Upper lobe of left lung (tissue), 4 donors: Measurements from ENCODE around the gene NANS.

Source experiments
- EP300 ChIP-seq, 4 donors: sonication (generic); formaldehyde crosslinking; IDR thresholded peaks; one replicate each; pipeline ENCODE4 v1.5.1; 2017; ENCODE audit warnings: antibody characterized with exemption in 4 of 4, control low read depth in 2 of 4
- POLR2AphosphoS5 ChIP-seq, 2 donors: sonication (generic); formaldehyde crosslinking; IDR thresholded peaks; one replicate each; pipeline ENCODE4 v1.5.1; 2017; ENCODE audit warnings: antibody characterized with exemption in 2 of 2
- TF ChIP-seq, protein P1 (sequence below), 6 experiments: fragments of 450-650 bp in 4 of 6; fragments of 200-600 bp in 2 of 6; sonication (generic) in 2 of 6; IDR thresholded peaks; one replicate each; pipeline ENCODE4 v1.5.1; 2016 to 2019; ENCODE audit warnings: antibody characterized with exemption in 6 of 6

DNA sequence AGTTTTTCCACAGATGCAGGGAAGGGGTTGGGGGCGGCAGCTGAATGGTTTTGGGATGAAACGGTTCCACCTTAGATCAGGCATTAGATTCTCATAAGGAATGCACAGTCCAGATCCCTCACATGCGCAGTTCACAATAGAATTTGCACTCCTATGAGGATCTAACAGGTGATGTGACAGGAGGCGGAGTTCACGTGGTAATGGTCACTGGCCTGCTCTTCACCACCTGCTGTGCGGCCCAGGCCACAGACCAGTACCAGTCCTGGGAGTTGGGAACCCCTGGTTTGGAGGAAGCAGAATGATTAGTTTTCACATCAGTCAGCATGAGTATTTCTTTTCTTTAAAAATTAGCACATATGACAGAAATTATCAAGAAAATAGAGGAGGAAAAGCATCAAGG, 47.1 kb upstream of the NANS start:
- TF ChIP-seq, protein P1, sequence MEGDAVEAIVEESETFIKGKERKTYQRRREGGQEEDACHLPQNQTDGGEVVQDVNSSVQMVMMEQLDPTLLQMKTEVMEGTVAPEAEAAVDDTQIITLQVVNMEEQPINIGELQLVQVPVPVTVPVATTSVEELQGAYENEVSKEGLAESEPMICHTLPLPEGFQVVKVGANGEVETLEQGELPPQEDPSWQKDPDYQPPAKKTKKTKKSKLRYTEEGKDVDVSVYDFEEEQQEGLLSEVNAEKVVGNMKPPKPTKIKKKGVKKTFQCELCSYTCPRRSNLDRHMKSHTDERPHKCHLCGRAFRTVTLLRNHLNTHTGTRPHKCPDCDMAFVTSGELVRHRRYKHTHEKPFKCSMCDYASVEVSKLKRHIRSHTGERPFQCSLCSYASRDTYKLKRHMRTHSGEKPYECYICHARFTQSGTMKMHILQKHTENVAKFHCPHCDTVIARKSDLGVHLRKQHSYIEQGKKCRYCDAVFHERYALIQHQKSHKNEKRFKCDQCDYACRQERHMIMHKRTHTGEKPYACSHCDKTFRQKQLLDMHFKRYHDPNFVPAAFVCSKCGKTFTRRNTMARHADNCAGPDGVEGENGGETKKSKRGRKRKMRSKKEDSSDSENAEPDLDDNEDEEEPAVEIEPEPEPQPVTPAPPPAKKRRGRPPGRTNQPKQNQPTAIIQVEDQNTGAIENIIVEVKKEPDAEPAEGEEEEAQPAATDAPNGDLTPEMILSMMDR (IDR thresholded peaks at IDR 0.05): no peak
- no peak for TF ChIP-seq POLR2AphosphoS5 (IDR thresholded peaks at IDR 0.05)
- TF ChIP-seq EP300 (IDR thresholded peaks at IDR 0.05): no peak
